GM18909 (cell line): ENCODE measurements around the gene SMIM7.
"Not testable (repeated sequence)": the region's sequence is repeated elsewhere in the genome, so short reads cannot be mapped to it uniquely, and the experiment has no call there.

Experiments used
- ATAC-seq: cut with Tn5 transposase; IDR thresholded peaks from one replicate; pipeline ENCODE4 v1.9.1; 2021; ENCODE audit warnings: mild to moderate bottlenecking; ENCODE audit not compliant: unreplicated experiment, poor library complexity

Gene SMIM7

DNA sequence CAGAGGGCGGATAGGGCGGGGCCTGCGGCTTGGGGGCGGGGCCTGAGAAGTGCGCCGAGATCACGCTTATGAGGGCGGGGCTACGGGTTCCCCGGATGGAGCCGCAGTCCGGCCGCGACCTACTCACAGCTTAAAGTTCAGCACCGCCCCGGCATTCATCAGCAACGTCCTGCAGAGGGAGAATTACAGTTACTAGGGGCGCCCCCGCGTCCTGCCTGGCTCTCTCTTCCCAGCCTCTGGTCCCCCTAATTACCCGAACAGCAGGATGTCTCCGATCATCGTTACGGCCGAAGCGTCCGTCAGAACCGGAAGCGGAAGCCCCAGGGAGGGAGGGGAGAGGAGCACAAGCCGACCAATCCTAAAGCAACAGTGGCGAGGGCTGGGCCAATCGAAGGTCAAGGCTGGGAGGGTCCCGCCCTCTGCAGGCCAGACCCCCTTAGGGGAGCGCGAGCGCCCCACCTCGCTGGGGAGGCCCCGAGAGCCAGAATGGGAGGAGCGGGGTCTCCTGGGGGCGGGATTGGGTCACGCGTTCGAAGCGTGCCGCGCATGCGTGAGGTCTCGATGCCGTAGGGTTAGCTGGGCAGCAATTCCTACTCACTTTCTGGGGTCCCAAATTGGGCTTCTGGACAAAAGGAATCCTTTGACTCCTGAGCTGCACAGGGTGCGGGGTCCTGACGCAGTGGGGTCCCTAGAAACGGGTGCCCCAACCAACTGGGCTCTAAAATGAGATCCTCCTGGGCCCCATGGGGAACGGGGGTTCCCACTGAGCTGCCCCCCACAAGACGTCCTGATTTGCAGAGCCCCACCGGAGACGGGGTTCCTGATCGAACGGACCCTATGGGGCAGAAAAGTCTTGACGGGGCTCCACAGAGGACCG is at the start of gene SMIM7:
Gene SMIM7 (minus strand): TSS at position 313 of the 877 bp plus-strand sequence. CDS start 34 bp downstream, at position 279.
- ATAC-seq: peak; percentile 88

DNA sequence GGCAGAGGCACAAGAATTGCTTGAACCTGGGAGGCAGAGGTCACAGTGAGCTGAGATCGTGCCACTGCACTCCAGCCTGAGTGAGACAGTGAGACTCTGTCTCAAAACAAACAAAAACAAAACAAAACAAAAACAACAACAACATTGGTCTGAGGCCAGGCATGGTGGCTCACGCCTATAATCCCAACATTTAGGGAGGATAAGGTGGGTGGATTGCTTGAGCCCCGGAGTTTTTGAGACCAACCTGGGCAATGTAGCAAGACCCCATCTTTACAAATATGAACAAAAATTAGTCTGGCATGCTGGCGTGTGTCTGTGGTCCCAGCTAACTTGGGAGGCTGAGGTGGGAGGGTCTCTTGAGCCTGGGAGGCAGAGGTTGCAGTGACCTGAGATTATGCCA is 43.7 kb upstream of the SMIM7 start:
- no peak for ATAC-seq

DNA sequence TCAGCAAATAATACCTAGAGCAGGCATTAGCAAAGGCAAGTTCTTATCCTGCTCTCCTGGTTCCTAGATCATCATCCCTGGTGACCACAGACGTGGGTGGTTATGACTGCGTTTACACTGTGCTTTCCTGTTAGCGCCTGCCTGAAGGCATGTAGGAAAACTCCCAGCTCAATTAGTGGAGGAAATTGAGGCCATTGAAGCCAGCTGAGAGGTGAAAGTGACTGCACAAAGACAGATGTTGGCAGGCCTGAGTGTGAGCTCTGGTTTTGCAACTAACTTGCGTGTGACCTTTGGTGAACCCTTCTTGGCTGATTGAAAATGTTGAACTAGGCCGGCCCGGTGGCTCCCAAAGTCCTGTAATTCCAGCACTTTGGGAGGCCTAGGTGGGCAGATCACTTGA is 42.2 kb upstream of the SMIM7 start:
- no peak for ATAC-seq

DNA sequence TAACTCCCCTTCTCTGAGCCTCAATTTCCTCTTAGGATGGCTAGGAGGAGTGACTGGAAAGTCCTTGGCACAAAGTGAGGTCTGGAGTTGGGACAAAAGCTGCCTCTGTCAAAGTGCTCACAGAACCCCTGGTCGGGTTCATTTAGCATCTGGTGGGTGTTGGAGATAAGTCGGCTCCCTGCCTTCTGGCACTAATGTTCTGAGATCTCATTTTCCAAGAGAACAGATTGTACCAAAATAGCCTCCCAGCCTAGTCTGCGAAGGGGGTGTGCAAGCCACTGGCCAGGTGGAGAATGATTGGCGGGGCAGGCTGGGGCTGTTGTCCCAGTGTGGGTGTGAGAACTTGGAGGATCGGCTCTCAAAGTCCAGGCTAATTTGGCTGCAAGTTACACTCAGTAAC is 39.0 kb upstream of the SMIM7 start:
- ATAC-seq: no peak

DNA sequence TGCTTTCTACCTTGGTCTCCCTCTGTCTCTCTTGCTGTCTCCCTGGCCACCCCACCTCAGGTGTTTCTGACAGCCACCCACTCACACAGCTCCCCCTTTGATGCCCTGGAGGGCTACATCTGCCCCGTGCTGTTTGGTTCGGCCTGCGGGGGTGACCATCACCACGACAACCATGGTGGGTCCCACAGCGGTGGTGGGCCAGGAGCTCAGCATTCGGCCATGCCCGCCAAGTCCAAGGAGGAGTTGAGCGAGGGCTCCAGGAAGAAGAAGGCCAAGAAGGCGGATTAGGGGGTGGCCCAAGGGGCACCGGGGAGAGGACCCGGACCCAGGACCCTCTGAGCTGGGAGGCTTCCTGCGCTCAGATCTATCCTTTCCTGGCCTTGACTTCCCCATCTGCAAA is 28.1 kb upstream of the SMIM7 start:
- no peak for ATAC-seq

DNA sequence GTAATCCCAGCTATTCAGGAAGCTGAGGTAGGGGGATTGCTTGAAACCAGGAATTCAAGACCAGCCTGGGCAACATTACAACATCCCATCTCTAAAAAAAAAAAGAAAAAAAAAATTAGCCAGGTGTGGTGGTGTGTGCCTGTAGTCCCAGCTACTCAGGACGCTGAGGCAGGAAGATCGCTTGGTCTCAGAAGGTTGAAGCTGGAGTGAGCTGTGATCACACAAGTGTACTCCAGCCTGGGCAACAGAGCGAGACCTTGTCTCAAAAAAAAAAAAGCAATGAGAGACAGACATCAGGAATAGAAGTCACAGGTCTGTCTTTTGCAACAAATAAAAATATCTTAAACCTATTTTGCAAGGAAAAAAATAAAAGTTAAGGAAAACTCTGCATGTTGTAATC is 24.3 kb upstream of the SMIM7 start:
- ATAC-seq: no peak

DNA sequence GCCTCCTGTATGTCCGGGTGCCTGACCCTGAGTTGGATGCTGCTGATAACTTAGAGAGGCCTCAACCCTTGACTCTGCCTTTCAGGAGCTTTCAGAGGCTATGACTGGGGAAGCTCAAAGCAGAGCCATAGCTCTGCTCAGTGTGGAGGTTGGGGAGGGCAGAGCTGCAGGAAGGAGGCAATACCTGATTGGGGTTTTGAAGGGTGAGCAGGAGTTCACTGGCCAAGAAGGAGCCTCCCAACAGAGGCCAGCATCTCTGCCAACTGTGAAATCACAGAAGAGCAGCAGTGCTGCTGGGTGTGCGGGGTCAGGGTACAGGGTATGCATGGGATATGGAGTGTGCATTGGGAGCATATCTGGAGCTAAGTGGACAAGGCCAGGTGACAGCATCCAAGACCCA is 22.6 kb upstream of the SMIM7 start:
- ATAC-seq: no peak

DNA sequence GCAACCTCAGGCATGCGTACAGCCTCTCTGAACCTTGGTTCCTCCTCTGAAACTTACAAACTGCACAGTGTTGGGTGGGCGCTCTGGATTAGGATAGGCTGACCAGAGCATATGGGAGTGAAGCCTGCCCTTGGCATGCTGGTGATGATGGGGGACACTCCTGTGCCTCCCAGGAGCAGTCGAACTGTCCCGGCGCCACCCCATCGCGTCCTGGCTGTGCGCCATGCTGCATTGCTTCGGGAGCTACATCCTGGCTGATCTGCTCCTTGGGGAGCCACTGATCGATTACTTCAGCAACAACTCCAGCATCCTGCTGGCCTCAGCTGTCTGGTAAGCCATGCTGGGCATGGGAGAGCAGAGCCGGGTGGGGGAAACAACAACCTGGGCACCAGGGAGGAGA is 19.9 kb upstream of the SMIM7 start:
- ATAC-seq: no peak

DNA sequence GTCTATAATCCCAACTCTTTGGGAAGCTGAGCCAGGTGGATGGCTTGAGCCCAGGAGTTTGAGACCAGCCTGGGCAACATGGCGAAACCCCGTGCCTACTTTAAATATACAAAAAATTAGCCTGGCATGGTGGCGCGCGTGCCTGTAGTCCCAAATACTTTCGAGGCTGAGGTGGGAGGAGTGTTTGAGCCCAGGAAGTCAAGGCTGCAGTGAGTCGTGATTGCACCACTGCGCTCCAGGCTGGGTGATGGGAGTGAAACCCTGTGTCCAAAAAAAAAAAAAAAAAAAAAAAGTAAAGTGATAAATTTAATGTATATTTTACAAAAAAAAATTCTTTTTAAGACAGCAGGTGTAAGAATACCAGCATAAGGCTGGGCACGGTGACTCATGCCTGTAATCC is 18.6 kb upstream of the SMIM7 start:
- no peak for ATAC-seq

DNA sequence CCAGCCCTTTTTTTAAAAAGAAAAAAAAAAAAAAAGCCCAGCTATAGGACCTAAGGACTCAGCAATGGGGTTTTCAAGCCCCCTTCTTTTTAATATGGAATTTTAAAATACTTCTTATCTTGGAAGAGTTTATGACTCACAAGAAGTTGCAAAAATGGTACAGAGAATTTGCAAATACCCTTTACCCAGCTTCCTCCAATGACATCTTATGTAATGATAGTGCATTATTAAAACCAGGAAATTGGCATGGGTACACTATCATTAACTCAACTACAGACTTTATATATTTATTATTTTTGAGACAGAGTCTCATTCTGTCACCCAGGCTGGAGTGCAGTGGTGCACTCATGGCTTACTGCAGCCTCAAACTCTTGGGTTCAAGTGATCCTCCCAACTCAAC is 17.1 kb upstream of the SMIM7 start:
- no peak for ATAC-seq

DNA sequence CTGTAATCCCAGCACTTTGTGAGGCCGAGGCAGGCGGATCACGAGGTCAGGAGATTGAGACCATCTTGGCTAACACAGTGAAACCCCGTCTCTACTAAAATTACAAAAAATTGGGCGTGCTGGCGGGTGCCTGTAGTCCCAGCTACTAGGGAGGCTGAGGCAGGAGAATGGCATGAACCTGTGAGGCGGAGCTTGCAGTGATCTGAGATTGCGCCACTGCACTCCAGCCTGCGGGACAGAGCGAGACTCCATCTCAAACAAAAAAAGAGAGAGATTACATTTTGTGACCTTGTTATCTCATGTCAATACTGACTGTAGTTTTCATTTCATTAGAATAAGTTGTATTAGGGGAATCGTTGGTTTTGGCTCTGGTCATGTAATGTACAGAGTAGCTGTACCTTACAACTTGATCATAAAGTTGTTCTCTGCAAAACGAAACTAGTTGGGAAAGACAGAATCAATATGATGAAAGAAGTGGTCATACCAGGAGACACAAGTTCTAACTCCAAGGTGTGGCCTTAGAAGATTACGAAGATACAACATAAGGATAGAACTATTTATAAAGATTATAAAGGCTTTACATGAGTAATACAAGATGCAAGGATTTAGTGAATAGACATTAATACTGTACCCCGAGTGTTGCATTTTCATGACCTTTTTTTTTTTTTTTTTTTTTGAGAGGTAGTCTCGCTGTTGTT is 16.3 kb upstream of the SMIM7 start:
- no peak for ATAC-seq

DNA sequence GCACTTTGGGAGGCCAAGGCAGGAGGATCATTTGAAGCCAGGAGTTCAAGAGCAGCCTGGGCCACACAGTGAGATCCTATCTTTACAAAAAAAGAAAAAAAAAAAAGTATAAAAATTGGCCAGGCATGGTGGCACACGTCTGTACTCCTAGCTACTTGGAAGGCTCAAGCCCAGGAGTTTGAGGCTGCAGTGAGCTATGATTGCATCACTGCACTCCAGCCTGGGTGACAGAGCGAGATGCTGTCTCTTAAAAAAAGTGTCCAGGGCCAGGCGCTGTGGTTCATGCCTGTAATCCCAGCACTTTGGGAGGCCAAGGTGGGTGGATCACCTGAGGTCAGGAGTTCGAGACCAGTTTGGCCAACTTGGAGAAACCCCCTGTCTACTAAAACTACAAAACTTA is 13.9 kb upstream of the SMIM7 start:
- ATAC-seq: not testable (repeated sequence)

DNA sequence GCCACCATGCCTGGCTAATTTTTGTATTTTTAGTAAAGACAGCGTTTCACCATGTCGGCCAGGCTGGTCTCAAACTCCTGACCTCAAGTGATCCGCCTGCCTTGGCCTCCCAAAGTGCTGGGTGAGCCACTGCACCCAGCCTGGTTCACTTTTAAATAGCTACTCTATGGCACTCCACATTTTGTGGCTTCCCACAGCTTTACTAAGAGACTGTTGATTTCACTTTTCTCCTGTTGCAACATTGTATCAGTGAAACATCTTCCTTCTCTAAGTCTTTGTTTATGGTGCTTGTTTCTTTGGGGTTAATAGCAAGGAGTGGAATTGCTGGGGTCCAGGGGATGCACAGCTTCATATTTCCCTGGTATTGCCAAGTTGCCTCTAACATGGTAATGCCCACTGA is 13.3 kb upstream of the SMIM7 start:
- no peak for ATAC-seq

DNA sequence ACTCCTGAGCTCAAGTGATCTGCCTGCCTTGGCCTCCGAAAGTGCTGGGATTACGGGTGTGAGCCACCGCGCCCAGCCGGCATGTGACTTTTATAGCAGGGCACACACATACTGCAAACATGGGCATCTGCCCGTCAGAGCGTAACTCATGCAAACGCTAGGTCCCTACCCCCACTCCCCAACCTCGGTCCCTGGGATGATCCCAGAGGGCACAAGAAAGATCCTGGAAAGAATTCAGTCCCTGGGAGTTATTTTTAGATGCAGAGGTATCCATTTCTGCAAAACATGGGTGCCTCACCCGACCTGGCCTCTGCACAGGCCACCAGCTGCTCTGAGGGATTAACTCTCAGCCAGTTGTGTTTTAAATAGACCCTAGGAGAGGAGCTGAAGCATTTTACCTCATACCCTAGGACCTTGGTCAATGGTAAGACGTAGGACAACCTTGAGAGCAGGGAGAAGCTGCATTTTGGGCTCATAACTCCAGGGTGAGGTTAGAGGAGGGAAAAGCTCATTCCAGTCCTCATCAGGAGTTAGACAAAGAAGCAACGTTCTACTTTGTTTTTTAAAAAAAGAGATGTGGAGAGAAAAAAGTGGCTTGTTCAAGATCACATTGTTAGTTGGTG is 11.8 kb upstream of the SMIM7 start:
- no peak for ATAC-seq

DNA sequence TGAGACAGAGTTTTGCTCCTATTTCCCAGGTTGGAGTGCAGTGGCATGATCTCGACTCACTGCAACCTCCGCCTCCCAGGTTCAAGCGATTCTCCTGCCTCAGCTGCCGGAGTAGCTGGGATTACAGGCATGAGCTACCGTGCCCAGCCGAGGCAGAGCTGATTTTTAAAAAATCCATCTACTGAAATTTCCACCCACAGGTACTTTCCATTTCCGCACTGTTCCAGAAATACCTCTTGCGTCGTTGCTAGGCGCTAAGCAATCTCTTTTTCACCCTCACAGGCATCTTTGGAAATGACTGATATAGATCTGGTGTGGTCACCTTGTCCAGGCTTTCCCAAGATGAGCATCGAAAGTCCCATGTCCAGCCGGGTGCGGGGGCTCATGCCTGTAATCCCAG is 10.3 kb upstream of the SMIM7 start:
- ATAC-seq: no peak

DNA sequence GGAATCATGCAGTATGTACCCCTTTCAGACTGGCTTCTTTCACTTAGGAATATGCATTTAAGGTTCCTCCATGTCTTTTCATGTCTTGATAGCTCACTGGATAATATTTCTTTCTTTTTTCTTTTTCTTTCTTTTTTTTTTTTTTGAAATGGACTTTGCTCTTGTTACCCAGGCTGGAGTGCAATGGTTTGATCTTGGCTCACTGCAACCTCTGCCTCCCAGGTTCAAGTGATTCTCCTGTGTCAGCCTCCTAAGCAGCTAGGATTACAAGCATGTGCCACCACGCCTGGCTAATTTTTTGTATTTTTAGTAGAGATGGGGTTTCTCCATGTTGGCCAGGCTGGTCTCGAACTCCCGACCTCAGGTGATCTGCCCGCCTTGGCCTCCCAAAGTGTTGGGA is 8.8 kb upstream of the SMIM7 start:
- not testable (repeated sequence) for ATAC-seq

DNA sequence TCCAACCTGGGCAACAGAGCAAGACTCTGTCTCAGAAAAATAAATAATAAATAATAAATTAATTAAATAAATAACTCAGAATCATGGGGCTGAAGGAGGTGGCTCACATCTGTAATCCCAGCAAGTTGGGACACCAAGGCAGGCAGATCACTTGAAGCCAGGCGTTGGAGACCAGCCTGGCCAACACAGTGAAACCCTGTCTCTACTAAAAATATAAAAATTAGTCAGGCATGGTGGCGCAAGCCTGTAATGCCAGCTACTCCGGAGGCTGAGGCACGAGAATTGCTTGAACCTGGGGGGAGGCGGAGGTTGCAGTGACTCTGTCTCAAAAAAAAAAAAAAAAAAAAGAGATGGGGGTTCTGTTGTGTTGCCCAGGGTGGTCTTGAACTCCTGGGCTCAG is 8.2 kb upstream of the SMIM7 start:
- no peak for ATAC-seq

DNA sequence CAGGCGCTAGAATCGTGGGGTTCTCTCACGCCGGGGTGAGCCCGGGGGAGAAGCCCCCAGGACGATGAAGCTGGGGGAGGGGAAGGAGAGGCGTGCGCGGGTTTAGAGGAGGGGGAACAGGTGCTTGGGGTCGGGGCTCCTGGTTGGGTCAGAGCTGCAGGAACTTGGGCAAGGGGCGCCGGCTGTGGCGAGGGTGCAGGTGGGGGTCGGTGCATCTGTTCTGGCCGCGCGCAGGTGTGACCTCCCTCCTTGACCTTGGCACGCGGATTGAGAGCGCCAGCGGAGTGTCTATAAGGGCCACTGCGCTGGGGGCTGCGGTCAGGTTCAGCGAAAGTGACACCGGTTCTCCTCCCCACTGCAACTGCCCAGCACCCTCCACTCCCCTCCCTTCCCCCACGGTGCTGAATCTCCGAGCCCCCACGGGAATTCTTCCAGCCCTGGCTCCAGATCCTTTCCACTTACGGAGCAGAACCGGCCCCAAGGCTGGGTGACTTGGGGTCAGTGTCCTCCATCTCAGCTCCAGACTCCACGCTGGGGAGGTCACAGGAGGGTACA is 1.6 kb upstream of the SMIM7 start:
- ATAC-seq: no peak

DNA sequence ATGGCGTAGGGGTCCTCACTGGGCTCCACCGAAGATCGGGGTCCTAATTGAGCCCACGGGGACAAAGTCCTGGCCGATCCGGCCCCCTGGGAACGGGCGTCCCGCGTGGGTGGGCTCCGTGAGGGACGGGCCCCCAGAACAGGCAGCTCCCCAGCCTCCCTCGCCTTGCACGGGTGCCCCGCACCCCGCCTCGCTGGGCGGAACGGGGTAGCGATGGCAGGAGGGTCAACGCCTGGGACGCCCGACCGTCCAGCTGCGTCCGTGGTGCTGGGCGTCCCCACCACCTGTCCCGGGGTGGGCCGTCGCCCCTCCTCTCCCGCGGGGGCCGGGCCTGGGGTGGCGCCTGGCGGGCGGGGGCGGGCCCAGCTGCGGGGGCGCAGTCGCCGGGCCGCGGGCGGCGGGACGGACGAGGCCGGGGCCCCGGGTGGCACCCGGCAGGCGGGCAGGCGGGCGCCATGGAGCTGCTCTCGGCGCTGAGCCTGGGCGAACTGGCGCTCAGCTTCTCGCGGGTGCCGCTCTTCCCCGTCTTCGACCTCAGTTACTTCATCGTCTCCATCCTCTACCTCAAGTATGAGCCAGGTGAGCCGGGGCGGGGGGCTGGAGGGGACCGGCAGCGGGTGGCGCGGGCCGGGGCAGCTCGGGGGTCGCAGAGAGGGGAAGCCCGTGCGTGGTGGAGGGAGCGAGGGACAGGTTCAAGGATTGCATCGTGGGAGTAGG is 977 bp upstream of the SMIM7 start, which contains the start of gene TMEM38A:
Gene TMEM38A (plus strand): TSS at position 377 of the 717 bp plus-strand sequence. CDS start 79 bp downstream, at position 456.
- peak; percentile 18 for ATAC-seq

DNA sequence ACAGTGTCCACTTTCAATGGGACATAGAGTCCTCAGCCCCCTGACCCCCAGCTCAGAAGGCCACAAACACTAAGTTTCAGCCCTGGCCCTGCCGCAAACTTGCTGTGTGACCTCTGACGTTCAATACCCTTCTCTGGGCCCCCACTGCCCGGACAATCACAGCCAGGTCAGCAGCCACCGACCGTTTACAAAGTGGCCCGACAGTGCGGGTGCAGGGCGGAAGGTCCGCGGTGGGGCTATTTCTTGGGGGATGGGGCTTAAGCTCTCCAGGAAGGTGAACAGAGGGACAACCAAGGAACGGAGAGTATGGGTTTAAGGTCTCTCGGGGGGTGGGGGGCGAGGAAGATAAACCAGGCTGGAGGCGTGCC is 496 bp downstream of the SMIM7 start:
- ATAC-seq: no peak
